ENCODE data around the gene CD3E.

DNA sequence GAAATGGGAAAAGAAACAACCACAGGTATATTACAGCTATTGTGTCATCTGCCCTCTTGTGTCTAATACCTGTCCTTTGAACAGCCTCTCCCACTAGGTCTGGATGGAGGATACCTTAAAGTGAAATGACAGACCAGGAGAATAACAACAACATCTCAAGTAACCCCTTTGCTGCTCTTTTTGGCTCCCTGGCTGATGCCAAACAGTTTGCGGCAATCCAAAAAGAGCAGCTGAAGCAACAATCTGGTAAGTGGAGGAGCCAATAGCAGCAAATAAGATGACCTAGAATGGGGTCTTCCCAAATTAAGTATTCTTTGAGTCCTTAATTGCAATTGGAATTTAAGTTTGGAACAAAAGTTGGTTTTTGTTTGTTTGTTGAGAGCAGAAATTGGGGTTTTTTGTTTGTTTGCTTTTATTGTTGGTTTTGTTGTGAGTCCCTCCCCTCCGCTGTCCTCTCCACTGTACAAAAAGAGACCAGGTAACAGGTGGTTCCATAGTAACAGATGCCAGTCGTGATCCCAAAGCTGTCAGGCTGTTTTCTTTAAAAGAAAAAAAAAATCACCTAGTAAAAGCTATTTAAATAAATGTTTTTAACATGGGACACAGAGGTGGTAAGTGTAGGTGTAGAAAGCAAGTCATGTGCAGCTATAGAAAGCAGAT lies 60.6 kb downstream of the CD3E start:
- TF ChIP-seq, protein P1, sequence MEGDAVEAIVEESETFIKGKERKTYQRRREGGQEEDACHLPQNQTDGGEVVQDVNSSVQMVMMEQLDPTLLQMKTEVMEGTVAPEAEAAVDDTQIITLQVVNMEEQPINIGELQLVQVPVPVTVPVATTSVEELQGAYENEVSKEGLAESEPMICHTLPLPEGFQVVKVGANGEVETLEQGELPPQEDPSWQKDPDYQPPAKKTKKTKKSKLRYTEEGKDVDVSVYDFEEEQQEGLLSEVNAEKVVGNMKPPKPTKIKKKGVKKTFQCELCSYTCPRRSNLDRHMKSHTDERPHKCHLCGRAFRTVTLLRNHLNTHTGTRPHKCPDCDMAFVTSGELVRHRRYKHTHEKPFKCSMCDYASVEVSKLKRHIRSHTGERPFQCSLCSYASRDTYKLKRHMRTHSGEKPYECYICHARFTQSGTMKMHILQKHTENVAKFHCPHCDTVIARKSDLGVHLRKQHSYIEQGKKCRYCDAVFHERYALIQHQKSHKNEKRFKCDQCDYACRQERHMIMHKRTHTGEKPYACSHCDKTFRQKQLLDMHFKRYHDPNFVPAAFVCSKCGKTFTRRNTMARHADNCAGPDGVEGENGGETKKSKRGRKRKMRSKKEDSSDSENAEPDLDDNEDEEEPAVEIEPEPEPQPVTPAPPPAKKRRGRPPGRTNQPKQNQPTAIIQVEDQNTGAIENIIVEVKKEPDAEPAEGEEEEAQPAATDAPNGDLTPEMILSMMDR (IDR thresholded peaks at IDR 0.05; ENCODE audit: low read depth, low read length, missing input control): no peak
- TF ChIP-seq JUND (IDR thresholded peaks at IDR 0.05) (no peak), HNF4A (conservative IDR thresholded peaks at IDR 0.05) (no peak), EGR1 (IDR thresholded peaks at IDR 0.05; ENCODE audit: low read depth in 2 of 2) (no peak), RAD21 (IDR thresholded peaks at IDR 0.05) (no peak), SP1 (IDR thresholded peaks at IDR 0.05) (no peak)
- TF ChIP-seq, protein P2, sequence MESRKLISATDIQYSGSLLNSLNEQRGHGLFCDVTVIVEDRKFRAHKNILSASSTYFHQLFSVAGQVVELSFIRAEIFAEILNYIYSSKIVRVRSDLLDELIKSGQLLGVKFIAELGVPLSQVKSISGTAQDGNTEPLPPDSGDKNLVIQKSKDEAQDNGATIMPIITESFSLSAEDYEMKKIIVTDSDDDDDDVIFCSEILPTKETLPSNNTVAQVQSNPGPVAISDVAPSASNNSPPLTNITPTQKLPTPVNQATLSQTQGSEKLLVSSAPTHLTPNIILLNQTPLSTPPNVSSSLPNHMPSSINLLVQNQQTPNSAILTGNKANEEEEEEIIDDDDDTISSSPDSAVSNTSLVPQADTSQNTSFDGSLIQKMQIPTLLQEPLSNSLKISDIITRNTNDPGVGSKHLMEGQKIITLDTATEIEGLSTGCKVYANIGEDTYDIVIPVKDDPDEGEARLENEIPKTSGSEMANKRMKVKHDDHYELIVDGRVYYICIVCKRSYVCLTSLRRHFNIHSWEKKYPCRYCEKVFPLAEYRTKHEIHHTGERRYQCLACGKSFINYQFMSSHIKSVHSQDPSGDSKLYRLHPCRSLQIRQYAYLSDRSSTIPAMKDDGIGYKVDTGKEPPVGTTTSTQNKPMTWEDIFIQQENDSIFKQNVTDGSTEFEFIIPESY (IDR thresholded peaks at IDR 0.05): no peak

Data from liver (tissue), 3 donors.